Measurements from ENCODE around the gene MAGOH. TPM values are rescaled to one million over a fixed set of nuclear protein-coding genes. Genes with fewer than 3 reads are reported as not detected.
"Not testable (repeated sequence)": the region's sequence is repeated elsewhere in the genome, so short reads cannot be mapped to it uniquely, and the experiment has no call there.

MAGOH gene
- total RNA-seq, 2 experiments from 2014 or later = 67.4 to 70.4 TPM

GRCh38 chr1:53237638-53238037 is 680 bp downstream of the MAGOH start:
- Mint-ChIP-seq H3K36me3 (peaks cover 9% of the 10 kb centered on the region), H3K4me1 (peaks cover 19% of the 10 kb centered on the region), H3K4me3 (peak overlapping the region; percentile 95), H3K27ac (peak overlapping the region; percentile 93), H3K9me3 (no peaks in the 10 kb centered on the region), H3K27me3 (no peaks in the 10 kb centered on the region)
- DNase-seq (no peak), ATAC-seq (ENCODE audit: low read depth) (no peak)
- POLR2A ChIA-PET = interaction anchor here (0.5 to 1.1 kb wide), 3 partner anchors 28 to 42 kb away, joined by 3 to 4 read pairs (median 3); no protein-coding TSS in a partner anchor

- ATAC-seq (ENCODE audit: low read depth) (no peak), DNase-seq (no peak)
- Mint-ChIP-seq H3K27ac (peak overlapping the region; percentile 94), H3K4me1 (peaks cover 15% of the 10 kb centered on the region), H3K36me3 (no peaks in the 10 kb centered on the region), H3K27me3 (no peaks in the 10 kb centered on the region), H3K4me3 (peak overlapping the region; percentile 92), H3K9me3 (no peaks in the 10 kb centered on the region)
- POLR2A ChIA-PET = interaction anchor here (2.1 to 3.4 kb wide), 2 partner anchors 17 to 24 kb away, joined by 5 to 18 read pairs; partner anchors contain the start of genes CPT2 and MAGOH
Measured at GRCh38 chr1:53220962-53221286, 17.4 kb downstream of the MAGOH start.

- POLR2A ChIA-PET = interaction anchor here (2.1 to 3.4 kb wide), 2 partner anchors 18 to 23 kb away, joined by 5 to 18 read pairs; partner anchors contain the start of genes CPT2 and MAGOH
- Mint-ChIP-seq H3K27ac (peak within 1 kb of the TSS; percentile 94), H3K27me3 (no peaks in the 10 kb centered on the region), H3K4me1 (peaks cover 15% of the 10 kb centered on the region), H3K36me3 (no peaks in the 10 kb centered on the region), H3K4me3 (peak within 1 kb of the TSS; percentile 92), H3K9me3 (no peaks in the 10 kb centered on the region)
- ATAC-seq (ENCODE audit: low read depth) (peak; percentile 94), DNase-seq (peak; percentile 97)
Measured at GRCh38 chr1:53220171-53220961, 18.0 kb downstream of the MAGOH start, which contains the start of gene CZIB. Gene CZIB, minus strand, starts transcription at chr1:53220634. Its CDS starts 59 bp downstream, at chr1:53220575.

GRCh38 chr1:53219711-53220110 is 18.6 kb downstream of the MAGOH start:
- Mint-ChIP-seq H3K27ac (peak overlapping the region; percentile 94), H3K27me3 (no peaks in the 10 kb centered on the region), H3K9me3 (no peaks in the 10 kb centered on the region), H3K36me3 (no peaks in the 10 kb centered on the region), H3K4me1 (peaks cover 15% of the 10 kb centered on the region), H3K4me3 (peak overlapping the region; percentile 92)
- ATAC-seq (ENCODE audit: low read depth) = no peak
- POLR2A ChIA-PET = interaction anchor here (0.5 to 3.4 kb wide), 3 partner anchors 19 to 526 kb away, joined by 3 to 18 read pairs (median 5); partner anchors contain the start of genes CPT2 and MAGOH
- no peak for DNase-seq

- peaks cover under 1% of the 10 kb centered on the region for H3K36me3 Mint-ChIP-seq
- H3K27me3 Mint-ChIP-seq = no peaks in the 10 kb centered on the region
- peaks cover 15% of the 10 kb centered on the region for H3K4me1 Mint-ChIP-seq
- no peak overlapping the region for H3K4me3 Mint-ChIP-seq
- peak overlapping the region; percentile 45 for H3K27ac Mint-ChIP-seq
- POLR2A ChIA-PET = interaction anchor here (3.4 kb wide), 1 partner anchor 21 kb away, joined by 18 read pairs; the partner anchor contains the start of gene CPT2
- no peak for DNase-seq
- H3K9me3 Mint-ChIP-seq = no peaks in the 10 kb centered on the region
- no peak for ATAC-seq (ENCODE audit: low read depth)
Measured at GRCh38 chr1:53218201-53218600, 20.1 kb downstream of the MAGOH start.

GRCh38 chr1:53214376-53214940 is 23.9 kb downstream of the MAGOH start:
- Mint-ChIP-seq H3K27ac (no peak overlapping the region), H3K27me3 (no peaks in the 10 kb centered on the region), H3K36me3 (peaks cover 10% of the 10 kb centered on the region), H3K9me3 (no peaks in the 10 kb centered on the region), H3K4me1 (peaks cover 6% of the 10 kb centered on the region), H3K4me3 (no peak overlapping the region)
- POLR2A ChIA-PET = interaction anchor here (0.7 to 0.9 kb wide), 2 partner anchors 10 to 17 kb away, joined by 3 read pairs; no protein-coding TSS in a partner anchor
- no peak for DNase-seq
- no peak for ATAC-seq (ENCODE audit: low read depth)

- DNase-seq (no peak), ATAC-seq (ENCODE audit: low read depth) (no peak)
- Mint-ChIP-seq H3K9me3 (peaks cover 8% of the 10 kb centered on the region), H3K4me1 (no peaks in the 10 kb centered on the region), H3K4me3 (no peak overlapping the region), H3K36me3 (peaks cover 34% of the 10 kb centered on the region), H3K27me3 (no peaks in the 10 kb centered on the region), H3K27ac (no peak overlapping the region)
- POLR2A ChIA-PET = no interaction called here
Measured at GRCh38 chr1:53210954-53211353, 27.4 kb downstream of the MAGOH start.

GRCh38 chr1:53210352-53210751 is 28.0 kb downstream of the MAGOH start:
- no peak for DNase-seq
- H3K9me3 Mint-ChIP-seq = peaks cover 8% of the 10 kb centered on the region
- no peak overlapping the region for H3K4me3 Mint-ChIP-seq
- peaks cover 40% of the 10 kb centered on the region for H3K36me3 Mint-ChIP-seq
- no peak overlapping the region for H3K27ac Mint-ChIP-seq
- ATAC-seq (ENCODE audit: low read depth) = no peak
- no peaks in the 10 kb centered on the region for H3K4me1 Mint-ChIP-seq
- POLR2A ChIA-PET = no interaction called here
- H3K27me3 Mint-ChIP-seq = no peaks in the 10 kb centered on the region

- no peaks in the 10 kb centered on the region for H3K4me1 Mint-ChIP-seq
- no peak for ATAC-seq (ENCODE audit: low read depth)
- DNase-seq = no peak
- no peaks in the 10 kb centered on the region for H3K27me3 Mint-ChIP-seq
- H3K36me3 Mint-ChIP-seq = peaks cover 62% of the 10 kb centered on the region
- H3K9me3 Mint-ChIP-seq = peaks cover 14% of the 10 kb centered on the region
- no peak overlapping the region for H3K27ac Mint-ChIP-seq
- POLR2A ChIA-PET = no interaction called here
- H3K4me3 Mint-ChIP-seq = no peak overlapping the region
Measured at GRCh38 chr1:53207726-53208125, 30.6 kb downstream of the MAGOH start.

- no peak overlapping the region for H3K4me3 Mint-ChIP-seq
- peaks cover 14% of the 10 kb centered on the region for H3K9me3 Mint-ChIP-seq
- DNase-seq (no peak), ATAC-seq (ENCODE audit: low read depth) (no peak)
- H3K36me3 Mint-ChIP-seq = peaks cover 63% of the 10 kb centered on the region
- H3K4me1 Mint-ChIP-seq = no peaks in the 10 kb centered on the region
- H3K27ac Mint-ChIP-seq = peak overlapping the region; percentile 34
- no peaks in the 10 kb centered on the region for H3K27me3 Mint-ChIP-seq
- POLR2A ChIA-PET = no interaction called here
Measured at GRCh38 chr1:53206735-53207379, 31.5 kb downstream of the MAGOH start.

GRCh38 chr1:53206083-53206685 is 32.1 kb downstream of the MAGOH start:
- H3K4me1 Mint-ChIP-seq; H3K27ac Mint-ChIP-seq; ATAC-seq (ENCODE audit: low read depth); POLR2A ChIA-PET; H3K4me3 Mint-ChIP-seq; H3K27me3 Mint-ChIP-seq; DNase-seq: not testable (repeated sequence)
- Mint-ChIP-seq H3K36me3 (peaks cover 62% of the 10 kb centered on the region), H3K9me3 (peaks cover 14% of the 10 kb centered on the region)

- H3K4me1 Mint-ChIP-seq; H3K27me3 Mint-ChIP-seq; ATAC-seq (ENCODE audit: low read depth); H3K27ac Mint-ChIP-seq; H3K4me3 Mint-ChIP-seq; POLR2A ChIA-PET; DNase-seq: not testable (repeated sequence)
- Mint-ChIP-seq H3K9me3 (peaks cover 14% of the 10 kb centered on the region), H3K36me3 (peaks cover 64% of the 10 kb centered on the region)
Measured at GRCh38 chr1:53205496-53205895, 32.8 kb downstream of the MAGOH start.

- ATAC-seq (ENCODE audit: low read depth) (no peak), DNase-seq (no peak)
- POLR2A ChIA-PET = no interaction called here
- Mint-ChIP-seq H3K4me1 (no peaks in the 10 kb centered on the region), H3K36me3 (peaks cover 60% of the 10 kb centered on the region), H3K4me3 (no peak overlapping the region), H3K27ac (no peak overlapping the region), H3K27me3 (no peaks in the 10 kb centered on the region), H3K9me3 (peaks cover 14% of the 10 kb centered on the region)
Measured at GRCh38 chr1:53203466-53203865, 34.9 kb downstream of the MAGOH start.

Data from activated naive CD8-positive, alpha-beta T cell treated with anti-CD3 and anti-CD28 coated beads, Interleukin-2, amount 10 ng/mL, durations not matched to agents 7 days and 5 days (primary cell).